ENCODE results near the gene CACNB2.

- TF ChIP-seq CTCF (conservative IDR thresholded peaks at IDR 0.05; ENCODE audit: low read depth, low read length) (no peak), EZH2 (IDR thresholded peaks at IDR 0.05; ENCODE audit: low read length, unreplicated experiment) (no peak)
Measured at GRCh38 chr10:18424200-18424599, 284.0 kb downstream of the CACNB2 start.
